ENCODE data around the gene MT1HL1. TPM values are rescaled to one million over a fixed set of nuclear protein-coding genes. Genes with fewer than 3 reads are reported as not detected.

The MT1HL1 gene
- total and polyA plus RNA-seq, 2 of the 8 experiments (the other 6 are each of a cell fraction or from before 2014, with no cell fraction given): not detected

DNA sequence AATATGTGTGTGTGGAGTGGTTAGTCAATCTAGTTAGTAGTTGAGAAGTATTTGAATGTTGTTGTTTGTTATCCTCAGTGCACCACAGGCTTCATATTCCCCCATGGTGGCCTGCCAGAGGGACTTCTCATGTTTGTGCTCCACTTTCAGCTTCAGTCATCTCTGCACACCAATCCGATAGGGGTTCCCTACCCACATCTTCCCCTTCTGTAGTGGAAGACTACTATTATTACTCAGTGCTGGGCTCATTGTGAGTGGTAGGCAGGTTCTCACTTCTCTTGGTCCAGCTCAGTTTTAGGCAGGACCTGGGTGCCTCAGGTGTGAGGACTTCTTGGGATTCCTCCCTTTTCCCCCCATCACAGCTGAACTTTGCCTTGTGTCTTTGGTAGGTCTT is 14.2 kb downstream of the MT1HL1 start:
- no peak overlapping the region for H2BK120ac ChIP-seq (replicated peaks; ENCODE audit: low read depth, low read length)
- H4K91ac ChIP-seq (replicated peaks; ENCODE audit: insufficient read length, low read length): no peak overlapping the region
- H4K20me1 ChIP-seq (replicated peaks in 1 of 2; ENCODE audit: control insufficient read depth in 1 of 2, insufficient read depth in 2 of 2, low read length in 2 of 2): no peaks in the 10 kb centered on the region
- H3K36me3 ChIP-seq (ENCODE audit: control insufficient read depth in 2 of 4, insufficient read depth in 4 of 4, low read length in 3 of 4): no peaks in the 10 kb centered on the region; a peak in 1 of 8 replicates
- no peak overlapping the region for H2BK12ac ChIP-seq (ENCODE audit: low read depth, low read length)
- no peaks in the 10 kb centered on the region for H3K79me1 ChIP-seq (ENCODE audit: low read depth, low read length)
- no peak overlapping the region for H2BK5ac ChIP-seq (ENCODE audit: low read depth, low read length)
- H2AK5ac ChIP-seq (ENCODE audit: low read depth, low read length): no peak overlapping the region
- H3K27ac ChIP-seq (ENCODE audit: low read depth, low read length): no peak overlapping the region
- no peaks in the 10 kb centered on the region for H3K23me2 ChIP-seq (ENCODE audit: low read depth, low read length)
- H3K79me2 ChIP-seq (ENCODE audit: control insufficient read depth in 1 of 2, insufficient read depth in 2 of 2, low read length in 2 of 2): no peaks in the 10 kb centered on the region
- POLR2A ChIA-PET (ENCODE audit: partially characterized antibody): no interaction called here
- no peak overlapping the region for H3K56ac ChIP-seq (replicated peaks; ENCODE audit: insufficient read length, low read depth, low read length)
- FAIRE-seq: no peak
- no peak overlapping the region for H2AFZ ChIP-seq (ENCODE audit: low read length)
- H3K18ac ChIP-seq (ENCODE audit: extremely low read depth, low read length): no peak overlapping the region
- no peaks in the 10 kb centered on the region for H3K27me3 ChIP-seq (replicated peaks in 1 of 4; ENCODE audit: control insufficient read depth in 3 of 4, extremely low read depth in 1 of 4, insufficient read depth in 3 of 4, low read length in 3 of 4)
- H3K9ac ChIP-seq (replicated peaks in 1 of 4; ENCODE audit: extremely low read depth in 1 of 4, low read depth in 3 of 4, low read length in 3 of 4): no peak overlapping the region
- no peak overlapping the region for H4K5ac ChIP-seq (ENCODE audit: insufficient read length, low read depth, low read length)
- CTCF ChIA-PET (ENCODE audit: partially characterized antibody): interaction anchor here (1.3 kb wide), 1 partner anchor 11 kb away, joined by 4 read pairs; no protein-coding TSS in a partner anchor
- no peak for TF ChIP-seq SIX5 (IDR thresholded peaks at IDR 0.05; ENCODE audit: low read depth, low read length)
- TF ChIP-seq, protein P1, sequence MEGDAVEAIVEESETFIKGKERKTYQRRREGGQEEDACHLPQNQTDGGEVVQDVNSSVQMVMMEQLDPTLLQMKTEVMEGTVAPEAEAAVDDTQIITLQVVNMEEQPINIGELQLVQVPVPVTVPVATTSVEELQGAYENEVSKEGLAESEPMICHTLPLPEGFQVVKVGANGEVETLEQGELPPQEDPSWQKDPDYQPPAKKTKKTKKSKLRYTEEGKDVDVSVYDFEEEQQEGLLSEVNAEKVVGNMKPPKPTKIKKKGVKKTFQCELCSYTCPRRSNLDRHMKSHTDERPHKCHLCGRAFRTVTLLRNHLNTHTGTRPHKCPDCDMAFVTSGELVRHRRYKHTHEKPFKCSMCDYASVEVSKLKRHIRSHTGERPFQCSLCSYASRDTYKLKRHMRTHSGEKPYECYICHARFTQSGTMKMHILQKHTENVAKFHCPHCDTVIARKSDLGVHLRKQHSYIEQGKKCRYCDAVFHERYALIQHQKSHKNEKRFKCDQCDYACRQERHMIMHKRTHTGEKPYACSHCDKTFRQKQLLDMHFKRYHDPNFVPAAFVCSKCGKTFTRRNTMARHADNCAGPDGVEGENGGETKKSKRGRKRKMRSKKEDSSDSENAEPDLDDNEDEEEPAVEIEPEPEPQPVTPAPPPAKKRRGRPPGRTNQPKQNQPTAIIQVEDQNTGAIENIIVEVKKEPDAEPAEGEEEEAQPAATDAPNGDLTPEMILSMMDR (IDR thresholded peaks at IDR 0.05; ENCODE audit: control extremely low read depth in 1 of 3, insufficient read depth in 1 of 3, low read depth in 1 of 3, low read length in 3 of 3): no peak
- TF ChIP-seq YY1 (IDR thresholded peaks at IDR 0.05; ENCODE audit: low read depth, low read length): no peak
- TF ChIP-seq SRF (IDR thresholded peaks at IDR 0.05; ENCODE audit: low read depth, low read length): no peak
- TF ChIP-seq TBP (IDR thresholded peaks at IDR 0.05; ENCODE audit: low read depth, low read length): no peak
- TF ChIP-seq HDAC6 (IDR thresholded peaks at IDR 0.05; ENCODE audit: low read depth, low read length): no peak
- no peak overlapping the region for H2BK20ac ChIP-seq (ENCODE audit: low read length)
- H3K4me2 ChIP-seq (ENCODE audit: insufficient read depth in 1 of 2, low read depth in 2 of 2, low read length in 2 of 2): no peak overlapping the region
- WGBS, 2 experiments (ENCODE audit: extremely low coverage in 1 of 2, insufficient coverage in 1 of 2, insufficient read length in 1 of 2, insufficient replicate concordance in 2 of 2, low coverage in 1 of 2, low lambda C conversion rate in 2 of 2, missing lambda C conversion rate in 1 of 2): 0% methylated on average over 1 of the region's 1 CpG; no CpG with 5 or more reads in 1 of the 2 experiments
- no peak overlapping the region for H4K8ac ChIP-seq (ENCODE audit: extremely low read depth, insufficient read depth, low read length)
- H3K4me1 ChIP-seq (replicated peaks in 1 of 4; ENCODE audit: control insufficient read depth in 3 of 4, insufficient read depth in 4 of 4, low read length in 3 of 4): no peaks in the 10 kb centered on the region
- no peak for DNase-seq (ENCODE audit: low read depth in 1 of 2, low spot score in 2 of 2)
- no peak overlapping the region for H3K4ac ChIP-seq (replicated peaks; ENCODE audit: insufficient read length, low read depth, low read length)
- no peak overlapping the region for H3K23ac ChIP-seq (ENCODE audit: insufficient read length)
- no peak overlapping the region for H3K14ac ChIP-seq (ENCODE audit: insufficient read length)
- H3K9me3 ChIP-seq (ENCODE audit: insufficient read depth in 2 of 2, low read depth in 1 of 2, low read length in 1 of 2): peaks cover 9 to 14% of the 10 kb centered on the region in 2 experiments; a peak in 2 of 4 replicates
- H3K4me3 ChIP-seq (ENCODE audit: extremely low read depth in 1 of 4, insufficient read depth in 2 of 4, low read depth in 3 of 4, low read length in 4 of 4): no peak overlapping the region
- H2BK15ac ChIP-seq (ENCODE audit: low read length): no peak overlapping the region
